NAMALWA (cell line): ENCODE results near the gene GAN.
"Not testable (repeated sequence)": the region's sequence is repeated elsewhere in the genome, so short reads cannot be mapped to it uniquely, and the experiment has no call there.

ENCODE experiments used
- DNase-seq: peaks from one replicate; pipeline ENCODE4 v3.0.0-alpha.2; 2015; ENCODE audit warnings: low spot score

GAN gene

DNA sequence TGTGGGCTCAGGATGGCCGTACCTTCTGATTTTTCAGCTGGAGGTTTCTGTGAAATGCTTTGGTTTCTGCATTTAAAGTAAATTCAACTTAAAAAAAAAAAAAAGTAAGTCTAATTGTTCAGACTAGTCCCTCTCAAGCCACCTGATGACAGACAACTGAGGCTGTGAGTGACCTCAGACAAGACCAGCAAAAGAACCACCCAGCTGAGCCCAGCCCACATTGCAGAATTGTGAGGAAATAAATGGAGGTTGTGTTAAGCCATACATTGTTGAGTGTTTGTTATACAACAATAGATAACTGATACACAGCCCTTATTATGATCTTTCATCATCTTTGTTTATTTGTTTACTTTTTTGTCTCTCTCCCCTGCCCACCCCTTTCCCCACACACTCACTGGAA, 85.1 kb downstream of the GAN start:
- DNase-seq: no peak

DNA sequence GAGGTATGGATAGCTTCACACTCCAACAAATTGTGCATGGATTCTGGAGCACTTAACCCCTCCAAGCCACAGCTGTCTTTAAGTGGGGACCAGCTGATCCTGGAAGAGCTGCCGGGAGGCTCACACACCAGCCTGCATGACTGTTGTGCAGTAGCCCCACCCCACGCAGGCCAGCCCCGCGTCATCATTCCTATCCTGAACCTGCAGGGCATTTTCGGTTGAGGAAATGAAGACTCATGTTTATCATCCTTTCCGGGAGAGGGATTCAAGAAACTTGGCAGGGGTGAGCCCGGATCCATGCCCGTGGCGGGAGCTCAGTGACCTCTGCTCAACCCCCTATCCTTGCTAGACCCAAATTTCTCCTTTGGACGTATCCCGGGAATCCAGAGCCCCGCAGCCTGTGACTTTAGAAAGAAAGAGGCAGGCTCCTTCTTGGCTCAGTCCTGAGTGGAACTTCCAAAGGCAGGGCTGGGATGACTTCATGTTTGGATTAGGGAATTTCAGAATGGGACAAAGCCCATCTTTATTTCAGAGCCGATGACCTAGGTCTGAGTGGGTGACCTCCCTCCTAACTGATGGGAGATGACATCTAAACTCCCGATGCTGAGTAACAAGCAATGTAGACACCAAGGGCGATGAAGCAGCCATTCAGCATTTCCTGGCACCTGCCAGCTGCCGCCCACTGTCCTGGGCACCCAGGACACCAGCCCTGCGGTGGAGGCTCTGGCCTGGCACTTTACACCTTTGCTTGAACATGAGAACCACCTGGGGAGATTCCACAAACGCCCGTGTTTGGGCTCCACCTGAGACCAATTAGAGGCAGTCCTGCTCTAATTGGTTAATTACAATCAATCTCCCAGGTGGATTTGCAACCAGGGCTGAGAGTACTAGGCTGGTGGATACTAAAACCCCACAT, 86.5 kb downstream of the GAN start:
- DNase-seq: no peak

DNA sequence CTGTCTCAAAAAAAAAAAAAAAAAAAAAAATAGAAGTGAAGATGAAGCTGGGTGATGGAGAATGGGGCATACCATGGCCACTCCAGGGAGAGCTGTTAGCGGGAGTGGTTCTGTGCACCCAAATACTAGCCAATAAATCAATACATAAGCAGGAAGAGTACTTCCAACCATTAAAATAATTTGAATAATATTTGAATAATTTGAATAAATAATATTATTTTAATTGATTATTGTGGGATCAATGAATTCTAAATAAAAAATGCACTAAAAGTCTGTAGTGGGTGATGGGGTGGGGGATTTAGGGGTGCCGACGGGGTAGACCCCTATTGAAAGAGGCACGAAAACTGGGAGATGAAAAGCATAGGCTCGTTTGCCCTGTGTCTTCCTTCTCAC, 88.4 kb downstream of the GAN start:
- no peak for DNase-seq

DNA sequence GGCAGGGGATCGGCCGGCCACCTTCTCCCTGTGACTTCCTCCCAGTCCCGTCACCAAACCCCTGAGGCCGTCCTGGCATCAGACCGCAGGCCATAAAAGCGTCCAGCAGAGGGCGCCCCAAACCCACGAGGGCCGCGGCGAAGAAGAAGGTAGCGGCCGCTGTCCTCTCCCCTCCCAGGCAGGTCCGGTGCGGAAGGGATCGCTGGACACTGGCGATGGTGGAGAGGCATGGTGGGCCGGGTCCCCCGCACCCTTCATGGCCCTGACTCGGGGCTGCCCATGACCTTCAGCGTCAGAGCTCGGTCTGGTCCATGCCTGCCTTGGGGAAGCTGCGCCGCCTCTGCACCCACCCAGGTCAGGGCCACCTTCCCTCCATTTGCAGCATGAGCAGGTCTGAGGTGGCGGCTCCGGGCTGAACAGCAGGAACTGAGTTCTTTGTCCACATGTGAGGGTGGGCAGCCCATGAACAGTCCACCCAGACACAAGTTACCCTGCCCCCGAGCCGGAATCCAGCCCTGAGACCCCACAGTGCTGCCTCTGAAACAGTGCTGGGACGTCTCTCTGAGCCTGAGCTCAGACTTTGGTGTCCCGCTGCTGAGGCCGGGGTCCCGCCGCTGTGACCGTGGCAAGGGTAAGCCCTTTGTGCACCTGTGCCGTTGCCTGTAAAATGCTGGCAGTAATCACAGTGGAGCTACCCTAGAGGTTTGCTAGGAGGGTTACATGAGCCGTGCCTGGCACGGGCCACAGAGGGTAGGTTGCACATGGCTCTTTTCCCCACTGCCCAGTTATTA, 89.0 kb downstream of the GAN start:
- DNase-seq: peak; percentile 86

DNA sequence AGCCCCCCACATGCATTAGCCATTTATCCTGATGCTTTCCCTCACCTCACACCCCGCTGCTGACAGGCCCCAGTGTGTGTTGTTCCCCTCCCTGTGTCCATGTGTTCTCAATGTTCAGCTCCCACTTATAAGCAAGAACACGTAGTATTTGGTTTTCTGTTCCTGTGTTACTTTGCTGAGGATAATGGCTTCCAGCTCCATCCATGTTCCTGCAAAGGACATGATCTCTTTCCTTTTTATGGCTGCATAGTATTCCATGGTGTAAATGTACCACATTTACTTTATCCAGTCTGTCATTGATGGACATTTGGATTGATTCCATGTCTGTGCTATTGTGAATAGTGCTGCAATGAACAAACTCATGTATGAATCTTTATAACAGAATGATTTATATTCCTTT, 90.2 kb downstream of the GAN start:
- DNase-seq: not testable (repeated sequence)

DNA sequence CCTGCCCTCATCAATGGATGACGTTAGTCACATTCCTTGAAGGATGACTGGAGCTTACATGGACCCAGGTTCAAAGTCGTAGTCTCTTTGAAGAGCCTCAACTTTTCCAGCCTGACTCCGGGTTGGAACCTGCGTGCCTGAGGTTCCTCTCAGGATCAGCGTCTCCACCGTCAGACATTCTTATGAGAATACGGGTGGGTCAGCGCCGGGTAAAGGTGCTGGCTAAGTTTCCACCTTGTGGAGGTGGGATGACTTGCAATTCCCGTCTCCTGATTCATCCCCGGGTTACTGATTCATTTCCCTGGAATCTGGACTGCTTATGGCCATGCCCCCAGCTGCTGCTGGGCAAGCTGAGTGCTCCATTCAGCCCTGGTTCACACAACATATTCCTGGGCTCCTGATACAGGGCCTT, 90.9 kb downstream of the GAN start:
- DNase-seq: no peak

DNA sequence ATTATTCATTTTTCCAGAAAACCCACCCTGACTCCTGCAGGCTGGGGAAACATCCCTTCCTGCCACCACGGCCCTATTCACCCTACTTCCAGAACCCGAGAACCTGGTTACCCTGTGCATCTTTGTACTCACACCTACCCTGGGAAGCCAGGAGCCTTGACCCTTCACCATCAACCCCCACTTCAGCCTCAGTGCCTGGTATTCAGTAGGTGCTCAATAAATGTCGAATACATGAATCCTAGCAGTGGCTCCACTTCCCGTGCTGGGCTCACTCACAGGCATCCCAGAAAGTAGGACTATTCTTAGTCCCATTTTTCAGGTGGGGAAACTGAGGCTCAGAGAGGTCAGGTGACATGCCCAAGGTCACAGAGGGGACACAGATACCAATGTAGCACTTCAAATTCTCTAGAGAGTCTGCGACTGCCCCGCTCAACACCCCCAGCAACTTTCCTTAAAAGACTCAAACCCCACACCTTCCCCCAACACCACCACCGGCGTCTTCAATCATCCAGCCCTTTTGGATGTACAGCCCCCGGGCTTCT, 93.7 kb downstream of the GAN start:
- no peak for DNase-seq

DNA sequence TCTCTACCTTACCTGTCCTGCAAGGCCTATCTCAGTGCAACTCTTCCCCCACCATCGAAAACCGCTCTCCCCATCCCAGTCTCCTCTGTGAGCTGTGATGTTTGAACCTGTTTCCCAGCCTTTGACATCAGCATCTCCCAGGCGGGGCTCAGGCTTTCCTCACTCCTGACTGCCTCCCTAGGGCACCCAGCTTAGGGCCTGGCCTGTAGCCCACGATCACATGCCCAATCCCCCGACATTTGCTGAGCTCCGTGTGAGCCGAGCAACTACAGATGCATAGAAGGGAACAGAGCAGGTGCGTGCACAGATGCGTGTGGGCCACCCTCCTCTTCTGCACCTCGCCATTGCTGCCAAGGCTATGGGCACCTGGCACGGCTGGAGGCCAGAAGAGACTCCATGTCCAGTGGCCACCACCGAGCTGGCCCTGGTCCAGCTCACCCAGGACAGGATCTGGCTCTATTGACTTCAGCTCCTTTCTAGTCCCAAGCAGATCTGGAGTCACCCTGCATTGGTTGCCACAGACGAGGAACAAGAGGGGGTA, 94.3 kb downstream of the GAN start:
- no peak for DNase-seq

DNA sequence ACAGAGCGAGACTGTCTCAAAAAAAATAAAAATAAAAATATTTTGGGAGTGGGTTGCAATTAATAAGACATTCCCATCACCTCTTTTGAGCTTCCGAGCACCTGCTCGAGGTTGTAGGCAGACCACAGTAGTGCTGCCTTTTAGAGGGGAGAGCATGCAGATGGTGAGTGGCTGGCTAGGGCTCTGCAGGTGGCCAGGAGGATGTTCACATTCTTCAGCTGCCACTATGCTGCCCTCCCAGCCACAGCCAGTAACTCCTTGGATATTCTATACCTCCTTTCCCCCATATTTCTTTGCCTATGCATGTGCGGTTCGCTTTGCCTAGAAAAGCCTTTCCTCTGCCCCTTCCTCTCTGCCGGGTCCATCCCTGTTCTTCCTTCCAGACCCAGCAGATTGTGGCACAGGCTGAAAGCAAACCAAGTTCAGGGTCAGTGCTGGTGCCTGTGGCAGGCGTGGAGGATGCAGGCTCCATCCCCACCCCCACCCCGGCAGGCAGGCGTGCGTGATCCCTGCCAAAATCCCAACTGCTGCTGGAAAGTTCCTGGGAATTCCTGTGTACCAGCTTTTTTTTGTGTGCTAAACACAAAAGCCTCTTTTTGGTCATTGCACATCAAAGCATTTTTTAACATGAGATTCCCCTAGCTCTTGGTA, 96.0 kb downstream of the GAN start:
- peak; percentile 32 for DNase-seq

DNA sequence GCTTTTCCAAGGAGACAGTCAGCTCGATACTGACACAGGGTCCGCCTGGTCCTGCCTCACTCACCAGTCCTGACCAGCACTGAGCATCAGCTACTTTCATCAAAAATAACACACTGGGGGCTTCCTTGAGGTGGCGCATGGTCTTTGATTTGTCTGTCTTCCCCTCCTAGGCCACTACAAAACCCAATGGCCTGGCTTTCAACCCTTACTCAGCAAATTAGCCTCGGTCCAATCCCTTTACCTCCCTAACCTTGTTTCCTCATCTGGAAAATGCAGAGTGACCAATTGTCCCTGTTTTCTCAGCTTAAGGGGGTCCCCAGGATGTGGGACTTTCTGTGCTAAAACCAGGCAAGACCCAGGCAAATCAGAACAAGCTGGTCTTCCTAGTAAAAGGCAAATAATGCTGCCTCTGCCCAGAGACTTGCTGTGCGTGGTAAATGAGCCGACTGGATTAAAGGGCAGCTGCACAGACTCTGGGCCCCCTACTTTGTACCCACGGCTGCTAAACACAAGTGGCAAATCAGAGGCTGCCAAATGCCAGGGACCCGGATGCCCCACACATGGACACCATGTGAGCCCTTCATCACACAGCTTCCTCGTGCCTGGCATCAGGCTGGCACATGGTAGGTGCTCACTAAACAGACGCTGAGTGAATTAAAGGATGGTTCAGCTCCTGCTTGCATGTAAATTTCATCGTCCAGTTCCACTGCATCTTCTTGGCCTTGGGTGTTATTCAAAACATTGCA, 98.7 kb downstream of the GAN start:
- no peak for DNase-seq

DNA sequence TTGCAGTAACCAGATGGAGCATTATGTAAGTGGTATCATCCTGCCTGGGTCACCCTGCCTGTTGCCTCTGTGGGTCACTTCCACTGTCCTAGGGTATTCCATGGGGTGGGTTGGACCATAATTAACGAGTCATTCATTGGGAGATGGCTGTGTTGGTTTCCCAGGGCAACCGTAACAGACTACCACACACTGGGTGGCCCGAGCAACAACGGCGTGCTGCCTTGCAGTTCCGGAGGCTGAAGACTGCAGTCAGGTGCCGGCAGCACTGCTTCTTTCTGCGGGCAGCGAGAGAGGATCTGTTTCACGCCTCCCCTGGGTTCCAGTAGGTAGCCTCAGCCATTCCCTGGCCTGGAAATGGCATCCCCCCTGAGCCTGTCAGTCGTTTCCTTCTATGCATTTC, 101.0 kb downstream of the GAN start:
- no peak for DNase-seq

DNA sequence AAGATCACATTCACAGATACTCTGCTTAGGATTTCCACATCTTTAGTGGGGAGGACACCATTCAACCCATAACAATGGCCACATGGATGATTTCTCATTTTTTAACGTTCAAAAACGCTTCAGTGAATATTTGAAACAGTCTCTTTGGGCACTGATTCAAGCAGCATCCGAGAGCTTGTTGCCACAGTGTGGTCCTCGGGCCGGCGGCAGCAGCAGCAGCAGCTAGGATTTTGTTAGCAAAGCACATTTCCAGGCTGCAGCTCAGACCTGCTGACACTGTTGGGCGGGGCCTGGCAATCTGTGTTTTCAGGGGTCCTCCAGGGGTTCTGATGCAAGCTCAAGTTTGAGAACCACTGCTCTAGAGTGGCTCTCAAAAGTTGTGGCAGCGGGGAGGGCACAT, 102.0 kb downstream of the GAN start:
- DNase-seq: no peak

DNA sequence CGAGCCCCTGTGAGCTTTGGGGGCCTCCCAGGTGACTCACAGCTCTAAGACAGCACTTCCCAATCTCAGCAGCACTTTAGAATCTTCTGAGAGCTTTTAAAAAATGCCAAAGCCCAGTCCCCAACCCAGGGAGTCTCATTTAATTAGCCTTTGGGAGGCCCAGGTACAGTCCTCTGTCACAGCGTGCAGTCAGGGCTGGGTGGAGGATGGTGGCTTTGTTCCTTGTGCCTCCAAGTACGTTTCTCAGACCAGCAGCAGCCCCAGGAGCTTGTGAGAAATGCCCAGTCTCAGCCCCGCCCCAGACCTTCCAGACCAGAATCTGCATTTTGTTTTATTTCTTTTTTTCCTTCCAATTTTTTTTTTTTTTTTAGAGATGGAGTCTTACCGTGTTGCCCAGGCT, 102.4 kb downstream of the GAN start:
- DNase-seq: no peak

DNA sequence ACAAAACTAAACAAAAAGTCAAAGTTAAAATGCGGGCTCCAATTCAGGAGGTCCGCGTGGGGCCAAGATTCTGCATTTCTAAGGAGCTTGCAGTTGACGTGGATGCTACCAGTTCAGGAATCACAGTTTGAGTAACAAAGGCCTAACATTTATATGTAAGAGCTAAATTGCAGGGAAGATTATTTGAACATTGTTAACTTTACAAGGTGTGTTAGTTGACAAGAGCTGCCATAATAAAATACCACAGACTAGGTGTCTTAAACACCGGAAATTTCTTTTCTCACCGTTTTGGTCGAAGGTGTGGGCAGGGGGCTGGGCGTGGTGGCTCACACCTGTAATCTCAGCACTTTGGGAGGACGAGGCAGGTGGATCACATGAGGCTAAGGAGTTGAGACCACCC, 105.0 kb downstream of the GAN start:
- no peak for DNase-seq

DNA sequence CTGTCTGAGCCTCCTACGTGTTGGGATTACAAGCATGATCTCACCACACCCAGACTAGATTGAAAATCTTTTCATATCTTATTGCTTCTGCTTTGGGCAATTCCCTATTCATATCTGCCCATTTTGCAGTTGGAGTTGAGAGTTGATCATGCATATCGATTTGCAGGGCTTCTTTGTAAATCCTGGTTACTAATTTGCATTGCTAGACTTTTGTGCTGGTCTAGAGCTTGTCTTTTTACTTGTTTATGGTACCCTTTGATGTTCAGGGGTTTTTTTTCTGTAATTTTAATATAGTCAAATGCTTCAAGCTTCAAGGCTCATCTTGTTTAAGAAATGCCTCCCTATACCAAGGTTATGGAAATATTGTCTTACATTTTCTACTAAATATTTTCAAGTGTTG, 106.4 kb downstream of the GAN start:
- no peak for DNase-seq

DNA sequence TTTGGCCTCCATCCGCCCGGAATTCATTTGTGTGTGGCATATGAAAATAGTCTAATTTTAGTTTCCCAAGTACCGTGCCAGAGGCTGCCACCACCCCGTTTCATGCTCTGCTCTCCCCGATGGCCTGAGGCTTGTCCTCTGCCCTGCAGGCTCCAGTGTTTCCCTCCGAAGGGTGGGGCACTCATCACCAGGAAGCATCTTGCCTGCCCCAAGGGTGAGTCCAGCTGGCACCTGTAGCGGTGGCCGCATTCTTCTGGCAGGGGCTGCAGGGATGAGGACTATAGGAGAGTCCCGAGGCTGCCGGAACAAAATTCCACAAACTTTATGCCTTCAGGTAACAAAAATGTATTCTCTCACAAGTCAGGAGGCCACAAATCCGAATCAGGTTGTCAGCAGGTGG, 106.8 kb downstream of the GAN start:
- DNase-seq: no peak

DNA sequence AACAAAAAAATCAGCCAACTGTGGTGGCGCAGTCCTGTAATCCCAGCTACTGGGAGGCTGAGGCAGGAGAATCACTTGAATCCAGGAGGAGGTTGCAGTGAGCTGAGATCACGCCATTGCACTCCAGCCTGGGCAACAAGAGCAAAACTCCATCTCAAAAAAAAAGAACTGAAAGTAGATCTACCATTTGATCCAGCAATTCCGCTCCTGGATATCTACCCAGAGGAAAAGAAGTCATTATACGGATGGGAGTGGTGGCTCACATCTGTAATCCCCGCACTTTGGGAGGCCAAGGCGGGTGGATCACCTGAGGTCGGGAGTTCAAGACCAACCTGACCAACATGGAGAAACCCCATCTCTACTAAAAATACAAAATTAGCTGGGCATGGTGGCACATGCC, 107.4 kb downstream of the GAN start:
- DNase-seq: not testable (repeated sequence)

DNA sequence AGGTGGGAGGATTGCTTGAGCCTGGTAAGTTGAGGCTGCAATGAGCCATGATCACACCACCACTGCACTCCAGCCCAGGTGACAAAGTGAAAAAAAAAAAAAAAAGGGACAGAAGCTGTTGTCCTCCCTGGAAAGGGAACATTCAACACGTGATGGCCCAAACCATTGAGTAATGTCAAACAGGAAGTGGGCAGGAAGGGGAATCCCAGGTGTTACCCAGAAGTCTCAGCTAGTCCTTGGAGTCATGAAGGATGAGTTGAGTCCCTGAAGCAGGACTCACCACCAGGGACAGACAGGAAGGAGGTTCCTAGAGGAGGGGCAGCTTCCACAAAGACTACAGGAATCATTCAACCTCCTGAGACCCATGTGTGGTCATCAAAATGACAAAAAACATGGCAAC, 110.0 kb downstream of the GAN start:
- DNase-seq: peak; percentile 42

DNA sequence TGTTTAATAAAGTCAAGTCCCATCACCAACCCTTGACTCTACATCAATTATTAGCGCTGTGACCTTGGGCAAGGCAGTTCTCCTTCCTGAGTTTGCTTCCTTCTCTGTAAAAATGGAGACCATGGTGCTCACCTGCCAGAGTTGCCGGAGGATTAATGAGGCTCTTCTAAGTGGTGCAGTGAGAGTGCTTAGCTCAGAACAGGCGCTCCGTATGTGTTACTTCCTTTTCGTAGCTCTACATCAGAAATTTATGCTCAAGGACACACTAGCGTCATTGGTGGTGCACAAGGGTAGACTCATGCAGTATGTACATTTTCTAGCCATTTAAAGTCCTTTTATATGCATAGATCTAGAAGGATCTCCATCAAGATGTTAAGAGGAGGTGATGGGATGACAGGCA, 112.5 kb downstream of the GAN start:
- DNase-seq: no peak

DNA sequence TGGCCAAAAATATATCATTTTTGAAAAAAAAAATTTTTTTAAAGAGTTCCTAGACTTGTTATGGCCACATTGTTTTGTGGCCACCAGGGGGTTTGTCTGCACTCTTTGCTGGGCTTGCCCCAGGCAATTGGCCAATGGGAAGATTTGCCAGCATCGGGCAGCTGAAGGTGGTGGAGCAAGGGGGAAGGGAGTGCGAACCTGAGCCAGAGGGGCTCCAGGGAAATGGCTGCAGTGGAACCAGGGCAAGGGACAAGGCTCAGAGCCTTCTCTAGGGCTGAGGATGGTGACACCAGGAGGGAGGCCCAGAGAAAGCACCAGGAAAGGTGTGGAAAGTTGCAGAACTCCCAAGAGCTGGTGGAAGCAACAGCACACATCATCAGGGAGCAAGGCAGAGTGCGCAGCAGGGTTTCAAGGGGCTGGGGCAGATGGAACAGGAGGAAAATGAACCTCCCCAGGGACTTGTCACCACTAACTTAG, 114.3 kb downstream of the GAN start:
- peak; percentile 81 for DNase-seq

DNA sequence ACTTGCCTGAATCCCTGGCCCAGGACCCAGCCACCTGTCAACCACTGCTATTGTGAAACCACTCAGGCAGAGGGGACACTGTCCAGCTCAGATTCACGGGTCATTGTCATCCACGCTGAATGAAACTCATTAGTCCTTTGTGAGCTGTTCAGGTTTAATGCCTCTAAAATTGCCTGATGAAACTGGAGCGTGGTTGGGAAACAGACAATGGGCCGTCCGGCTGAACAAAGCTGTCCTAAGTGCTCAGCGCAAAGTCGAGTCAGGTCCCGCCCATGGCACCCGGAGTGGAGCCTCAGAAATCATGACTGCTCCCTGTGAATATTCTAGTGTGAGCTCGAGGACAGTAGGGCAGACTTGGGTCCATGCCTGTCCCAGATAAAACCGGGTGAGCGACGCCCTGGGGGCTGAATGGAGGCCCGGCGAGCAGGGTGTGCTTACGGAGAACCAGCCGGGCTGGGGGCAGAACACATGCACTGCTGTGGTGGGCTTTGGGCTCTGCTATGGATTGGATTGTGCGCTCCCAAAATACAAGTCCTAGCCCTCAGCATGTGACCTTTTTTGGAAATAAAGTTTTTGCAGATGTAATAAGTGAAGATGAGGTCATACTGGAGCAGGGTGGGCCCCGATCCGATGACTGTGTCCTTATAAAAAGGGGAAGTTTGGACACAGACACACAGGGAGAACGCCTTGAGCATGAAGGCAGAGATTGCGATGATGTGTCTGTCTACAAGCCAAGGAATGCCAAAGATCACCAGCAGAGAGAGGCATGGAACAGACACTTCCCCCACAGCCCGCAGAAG, 117.0 kb downstream of the GAN start:
- no peak for DNase-seq
